ENCODE results near the gene ATP1A2. TPM values are rescaled to one million over a fixed set of nuclear protein-coding genes. Genes with fewer than 3 reads are reported as not detected.

ATP1A2 gene
- total and polyA plus RNA-seq, 4 donors: 1.1 to 7.9 (median 3.1) TPM

DNA sequence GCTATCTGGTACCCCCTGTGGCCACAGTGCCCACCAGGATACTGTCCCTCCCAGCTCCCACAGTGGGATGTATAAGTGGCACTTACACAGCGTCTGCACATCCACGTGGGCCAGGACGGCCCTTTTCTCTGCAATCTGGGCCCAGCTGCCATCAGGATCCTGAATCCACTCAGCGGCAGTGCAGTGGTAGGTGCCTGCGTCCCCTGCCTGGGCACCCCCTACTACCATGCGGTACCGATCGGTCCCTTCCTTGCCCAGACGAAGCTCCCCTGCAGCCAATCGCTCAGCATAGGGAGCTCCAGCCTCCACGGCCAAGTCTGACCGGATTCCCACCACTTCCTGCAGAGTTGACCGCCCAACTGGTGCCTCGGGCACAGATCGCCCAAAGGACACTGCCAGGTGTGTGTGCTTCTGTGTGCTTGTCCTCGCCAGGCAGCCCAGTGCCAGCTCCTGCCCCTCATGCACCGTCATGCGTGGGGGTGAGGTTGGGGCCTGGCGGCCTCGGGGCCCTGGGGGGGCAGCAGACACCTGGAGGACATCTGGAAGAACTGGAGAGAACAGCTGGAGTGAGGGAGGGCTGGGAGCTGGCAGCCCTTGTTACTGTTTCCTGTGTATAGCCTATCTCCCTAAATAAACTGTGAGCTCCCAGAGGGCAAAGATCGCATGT is 21.8 kb upstream of the ATP1A2 start:
- DNase-seq (no peak), ATAC-seq (ENCODE audit: insufficient read depth, low FRiP score) (no peak)
- H3K36me3 ChIP-seq (ENCODE audit: control insufficient read depth in 4 of 4, insufficient read depth in 4 of 4, low read length in 4 of 4): peaks cover 0 to 43% (median 9%) of the 10 kb centered on the region in 4 donors

DNA sequence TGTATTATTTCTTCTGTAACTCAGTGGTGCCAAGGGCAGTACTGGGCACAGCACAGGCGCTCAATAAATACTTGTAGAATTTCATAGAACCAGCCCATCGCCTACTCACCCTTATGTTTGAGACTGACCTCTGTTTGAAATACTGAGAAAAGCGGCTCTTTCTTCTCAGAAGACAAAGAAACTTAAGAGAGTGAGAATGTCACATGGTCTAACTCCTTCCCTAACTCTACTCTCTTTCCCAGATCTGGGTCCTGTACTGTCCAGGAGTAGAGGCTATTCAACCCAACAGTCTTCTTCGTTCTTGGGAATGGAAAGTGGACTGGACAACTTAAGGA is 21.3 kb upstream of the ATP1A2 start:
- Histone ChIP-seq H3K27me3 (ENCODE audit: control insufficient read depth in 3 of 3, insufficient read depth in 3 of 3, low read length in 2 of 3) (no peaks in the 10 kb centered on the region), H3K27ac (ENCODE audit: low read depth in 1 of 2, low read length in 1 of 2) (no peak overlapping the region), H3K9me3 (ENCODE audit: control insufficient read depth in 4 of 4, insufficient read depth in 3 of 4, low read length in 3 of 4) (no peaks in the 10 kb centered on the region), H3K4me3 (no peak overlapping the region), H3K36me3 (ENCODE audit: control insufficient read depth in 4 of 4, insufficient read depth in 4 of 4, low read length in 4 of 4) (peaks cover 0 to 40% (median 9%) of the 10 kb centered on the region in 4 donors), H3K9ac (ENCODE audit: insufficient read depth in 1 of 2, low read length in 2 of 2) (no peak overlapping the region), H3K4me1 (ENCODE audit: control insufficient read depth in 5 of 5, insufficient read depth in 5 of 5, low read length in 5 of 5) (peaks cover 0 to 21% (median 8%) of the 10 kb centered on the region in 5 donors)
- TF ChIP-seq, protein P1, sequence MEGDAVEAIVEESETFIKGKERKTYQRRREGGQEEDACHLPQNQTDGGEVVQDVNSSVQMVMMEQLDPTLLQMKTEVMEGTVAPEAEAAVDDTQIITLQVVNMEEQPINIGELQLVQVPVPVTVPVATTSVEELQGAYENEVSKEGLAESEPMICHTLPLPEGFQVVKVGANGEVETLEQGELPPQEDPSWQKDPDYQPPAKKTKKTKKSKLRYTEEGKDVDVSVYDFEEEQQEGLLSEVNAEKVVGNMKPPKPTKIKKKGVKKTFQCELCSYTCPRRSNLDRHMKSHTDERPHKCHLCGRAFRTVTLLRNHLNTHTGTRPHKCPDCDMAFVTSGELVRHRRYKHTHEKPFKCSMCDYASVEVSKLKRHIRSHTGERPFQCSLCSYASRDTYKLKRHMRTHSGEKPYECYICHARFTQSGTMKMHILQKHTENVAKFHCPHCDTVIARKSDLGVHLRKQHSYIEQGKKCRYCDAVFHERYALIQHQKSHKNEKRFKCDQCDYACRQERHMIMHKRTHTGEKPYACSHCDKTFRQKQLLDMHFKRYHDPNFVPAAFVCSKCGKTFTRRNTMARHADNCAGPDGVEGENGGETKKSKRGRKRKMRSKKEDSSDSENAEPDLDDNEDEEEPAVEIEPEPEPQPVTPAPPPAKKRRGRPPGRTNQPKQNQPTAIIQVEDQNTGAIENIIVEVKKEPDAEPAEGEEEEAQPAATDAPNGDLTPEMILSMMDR (IDR thresholded peaks at IDR 0.05; ENCODE audit: control extremely low read depth, extremely low read depth): no peak
- ATAC-seq (ENCODE audit: insufficient read depth, low FRiP score) (no peak), DNase-seq (no peak)
- 93% methylated on average over 4 of the region's 4 CpGs for WGBS, 2 donors

More for the DNA sequence above, 21.8 kb upstream of the ATP1A2 start:
- peaks cover 0 to 18% (median 8%) of the 10 kb centered on the region in 5 donors for H3K4me1 ChIP-seq (ENCODE audit: control insufficient read depth in 5 of 5, insufficient read depth in 5 of 5, low read length in 5 of 5)
- TF ChIP-seq, protein P1 (IDR thresholded peaks at IDR 0.05; ENCODE audit: control extremely low read depth, extremely low read depth): no peak
- 93% methylated on average over 21 of the region's 21 CpGs for WGBS, 2 donors
- H3K27me3 ChIP-seq (ENCODE audit: control insufficient read depth in 3 of 3, insufficient read depth in 3 of 3, low read length in 2 of 3): no peaks in the 10 kb centered on the region
- no peak overlapping the region for H3K4me3 ChIP-seq
- no peak overlapping the region for H3K27ac ChIP-seq (ENCODE audit: low read depth in 1 of 2, low read length in 1 of 2)
- no peaks in the 10 kb centered on the region for H3K9me3 ChIP-seq (ENCODE audit: control insufficient read depth in 4 of 4, insufficient read depth in 3 of 4, low read length in 3 of 4)
- no peak overlapping the region for H3K9ac ChIP-seq (ENCODE audit: insufficient read depth in 1 of 2, low read length in 2 of 2)

DNA sequence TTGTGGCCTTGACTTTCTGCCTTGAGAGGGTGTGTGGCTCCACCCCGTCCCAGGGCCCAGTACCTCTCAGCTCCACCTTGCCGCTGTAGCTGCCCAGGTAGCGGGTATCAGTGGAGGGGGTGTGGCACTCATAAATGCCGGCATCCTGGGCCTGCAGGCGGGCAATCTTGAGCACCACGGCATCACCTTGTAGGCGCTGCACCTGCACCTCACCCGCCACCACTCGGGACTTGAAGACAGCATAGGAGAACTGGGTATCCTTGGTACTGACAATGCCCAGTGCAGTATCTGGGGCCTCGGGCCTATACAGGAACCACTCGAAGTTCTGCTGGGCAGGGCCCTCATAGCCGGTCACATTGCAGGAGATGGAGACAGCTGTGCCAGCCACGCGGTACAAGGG is 20.8 kb upstream of the ATP1A2 start:
- Histone ChIP-seq H3K27me3 (ENCODE audit: control insufficient read depth in 3 of 3, insufficient read depth in 3 of 3, low read length in 2 of 3) (no peaks in the 10 kb centered on the region), H3K9me3 (ENCODE audit: control insufficient read depth in 4 of 4, insufficient read depth in 3 of 4, low read length in 3 of 4) (no peaks in the 10 kb centered on the region), H3K4me1 (ENCODE audit: control insufficient read depth in 5 of 5, insufficient read depth in 5 of 5, low read length in 5 of 5) (peaks cover 0 to 24% (median 8%) of the 10 kb centered on the region in 5 donors), H3K36me3 (ENCODE audit: control insufficient read depth in 4 of 4, insufficient read depth in 4 of 4, low read length in 4 of 4) (peaks cover 0 to 38% (median 9%) of the 10 kb centered on the region in 4 donors), H3K9ac (ENCODE audit: insufficient read depth in 1 of 2, low read length in 2 of 2) (no peak overlapping the region), H3K27ac (ENCODE audit: low read depth in 1 of 2, low read length in 1 of 2) (no peak overlapping the region), H3K4me3 (no peak overlapping the region)
- no peak for ATAC-seq (ENCODE audit: insufficient read depth, low FRiP score)
- no peak for DNase-seq
- TF ChIP-seq, protein P1 (IDR thresholded peaks at IDR 0.05; ENCODE audit: control extremely low read depth, extremely low read depth): no peak
- WGBS, 2 donors: 94 to 95% methylated on average over 14 of the region's 14 CpGs

Measured in lung (tissue), 12 donors.